Measurements from ENCODE around the gene ISYNA1.

The ISYNA1 gene

DNA sequence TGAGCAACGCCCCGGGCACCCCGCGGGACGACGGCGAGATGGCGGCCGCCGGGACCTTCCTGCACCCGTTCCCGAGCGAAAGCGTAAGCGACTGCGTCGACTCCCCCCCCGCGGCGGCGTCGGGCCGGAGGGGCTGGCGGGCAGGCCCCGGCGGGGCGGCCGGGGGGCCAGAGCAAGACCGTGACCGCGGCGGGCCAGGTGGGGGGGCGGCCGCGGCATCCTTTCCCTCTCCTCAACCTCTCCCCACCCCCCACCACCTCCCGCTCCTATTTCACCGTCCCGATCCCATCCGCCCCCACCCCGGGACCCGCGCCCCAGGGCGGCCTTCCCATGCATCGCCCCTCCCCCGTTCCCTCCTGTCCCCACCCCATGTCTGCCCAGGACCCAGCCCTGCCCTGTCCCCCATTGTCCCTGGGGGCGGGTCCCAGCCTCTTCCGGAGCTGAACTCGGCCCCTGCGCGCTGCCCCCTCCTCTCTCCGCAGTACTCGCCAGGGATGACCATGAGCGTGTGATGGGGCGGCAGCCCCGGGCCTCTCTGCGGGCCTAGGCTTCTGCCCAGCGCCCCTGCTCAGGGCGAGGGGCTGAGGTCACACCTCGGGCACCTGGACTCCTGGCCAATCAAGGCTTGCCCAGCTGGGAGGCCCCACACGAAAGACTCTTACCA lies 4.1 kb downstream of the ISYNA1 start:
- no peak for DNase-seq (ENCODE audit: extremely low spot score)
- TF ChIP-seq SUZ12 (IDR thresholded peaks at IDR 0.05): no peak
- no peak for TF ChIP-seq LEF1 (IDR thresholded peaks at IDR 0.05; ENCODE audit: borderline replicate concordance)
- TF ChIP-seq HDGF (IDR thresholded peaks at IDR 0.05; ENCODE audit: borderline replicate concordance): no peak
- no peak for TF ChIP-seq NFRKB (IDR thresholded peaks at IDR 0.05)
- TF ChIP-seq ZNF384 (IDR thresholded peaks at IDR 0.05): no peak
- no peak for TF ChIP-seq FOXA1 (IDR thresholded peaks at IDR 0.05)
- no peak for TF ChIP-seq ARNT (IDR thresholded peaks at IDR 0.05)
- no peak for TF ChIP-seq SP1 (IDR thresholded peaks at IDR 0.05)
- no peak for TF ChIP-seq PKNOX1 (IDR thresholded peaks at IDR 0.05)
- no peak for TF ChIP-seq FOXM1 (IDR thresholded peaks at IDR 0.05; ENCODE audit: borderline replicate concordance)
- TF ChIP-seq BHLHE40 (IDR thresholded peaks at IDR 0.05; ENCODE audit: borderline replicate concordance): no peak
- TF ChIP-seq ELF4 (IDR thresholded peaks at IDR 0.05): no peak
- ChIA-PET POLR2A (interaction anchor here (1.2 to 2.0 kb wide), 2 partner anchors 13 to 15 kb away, joined by 5 to 7 read pairs; partner anchors contain the start of gene SSBP4), CTCF (no interaction called here)

DNA sequence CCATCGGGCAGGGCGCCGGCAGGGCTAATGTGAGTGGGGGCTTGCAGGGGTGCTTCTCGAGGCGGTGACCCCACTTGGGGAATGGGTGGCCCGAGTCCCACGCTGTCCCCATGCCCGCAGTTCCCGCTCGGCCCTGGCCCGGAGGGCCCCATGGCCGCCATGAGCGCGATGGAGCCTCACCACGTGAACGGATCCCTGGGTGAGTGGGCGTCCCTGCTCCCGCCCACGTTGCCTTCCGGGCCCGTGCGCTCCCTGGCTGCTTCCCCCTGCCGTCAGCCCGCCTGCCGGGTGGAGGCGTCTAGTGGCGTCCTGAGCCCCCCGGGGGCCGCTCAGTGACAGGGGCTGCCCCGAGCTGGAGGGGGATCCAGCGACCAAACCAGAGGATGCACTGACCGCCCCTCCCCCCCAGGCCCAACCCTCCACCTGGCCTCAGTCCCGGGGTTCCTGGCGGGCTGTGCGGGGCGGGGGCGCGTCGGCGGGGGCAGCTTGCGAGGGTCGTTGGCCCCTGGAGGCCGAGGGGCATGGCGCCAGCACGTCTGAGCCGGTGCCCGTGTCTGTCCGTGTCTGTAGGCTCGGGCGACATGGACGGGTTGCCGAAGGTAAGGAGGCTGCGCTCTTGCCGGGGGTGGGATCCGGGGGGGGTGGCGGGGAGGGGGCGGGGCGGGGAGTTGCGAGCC lies 4.8 kb downstream of the ISYNA1 start:
- CTCF ChIA-PET: no interaction called here
- no peak for DNase-seq (ENCODE audit: extremely low spot score)

GRCh38 chr19:18432275-18433014 lies 5.5 kb downstream of the ISYNA1 start:
- TF ChIP-seq FOXA1 (IDR thresholded peaks at IDR 0.05): no peak
- no peak for TF ChIP-seq FOXM1 (IDR thresholded peaks at IDR 0.05; ENCODE audit: borderline replicate concordance)
- no peak for TF ChIP-seq BHLHE40 (IDR thresholded peaks at IDR 0.05; ENCODE audit: borderline replicate concordance)
- TF ChIP-seq SUZ12 (IDR thresholded peaks at IDR 0.05): no peak
- no peak for DNase-seq (ENCODE audit: extremely low spot score)
- ChIA-PET CTCF (no interaction called here), POLR2A (no interaction called here)

More for the DNA sequence above, 4.8 kb downstream of the ISYNA1 start:
- POLR2A ChIA-PET: interaction anchor here (1.2 kb wide), 1 partner anchor 12 kb away, joined by 5 read pairs; no protein-coding TSS in a partner anchor
- TF ChIP-seq HDGF (IDR thresholded peaks at IDR 0.05; ENCODE audit: borderline replicate concordance) (no peak), SP1 (IDR thresholded peaks at IDR 0.05) (no peak), FOXA1 (IDR thresholded peaks at IDR 0.05) (no peak), FOXM1 (IDR thresholded peaks at IDR 0.05; ENCODE audit: borderline replicate concordance) (no peak), ZNF384 (IDR thresholded peaks at IDR 0.05) (no peak), TARDBP (IDR thresholded peaks at IDR 0.05) (no peak), NFRKB (IDR thresholded peaks at IDR 0.05) (no peak), FOXK2 (IDR thresholded peaks at IDR 0.05) (no peak), ELF4 (IDR thresholded peaks at IDR 0.05) (no peak), CTBP1 (IDR thresholded peaks at IDR 0.05; ENCODE audit: borderline replicate concordance) (no peak), SUZ12 (IDR thresholded peaks at IDR 0.05) (no peak)

- no peak for DNase-seq (ENCODE audit: extremely low spot score)
- ChIA-PET CTCF (no interaction called here), POLR2A (interaction anchor here (0.6 kb wide), 1 partner anchor 9 kb away, joined by 3 read pairs; no protein-coding TSS in a partner anchor)
- no peak for TF ChIP-seq SP1 (IDR thresholded peaks at IDR 0.05)
- no peak for TF ChIP-seq PKNOX1 (IDR thresholded peaks at IDR 0.05)
Measured at GRCh38 chr19:18431351-18432197, 6.4 kb downstream of the ISYNA1 start.

DNA sequence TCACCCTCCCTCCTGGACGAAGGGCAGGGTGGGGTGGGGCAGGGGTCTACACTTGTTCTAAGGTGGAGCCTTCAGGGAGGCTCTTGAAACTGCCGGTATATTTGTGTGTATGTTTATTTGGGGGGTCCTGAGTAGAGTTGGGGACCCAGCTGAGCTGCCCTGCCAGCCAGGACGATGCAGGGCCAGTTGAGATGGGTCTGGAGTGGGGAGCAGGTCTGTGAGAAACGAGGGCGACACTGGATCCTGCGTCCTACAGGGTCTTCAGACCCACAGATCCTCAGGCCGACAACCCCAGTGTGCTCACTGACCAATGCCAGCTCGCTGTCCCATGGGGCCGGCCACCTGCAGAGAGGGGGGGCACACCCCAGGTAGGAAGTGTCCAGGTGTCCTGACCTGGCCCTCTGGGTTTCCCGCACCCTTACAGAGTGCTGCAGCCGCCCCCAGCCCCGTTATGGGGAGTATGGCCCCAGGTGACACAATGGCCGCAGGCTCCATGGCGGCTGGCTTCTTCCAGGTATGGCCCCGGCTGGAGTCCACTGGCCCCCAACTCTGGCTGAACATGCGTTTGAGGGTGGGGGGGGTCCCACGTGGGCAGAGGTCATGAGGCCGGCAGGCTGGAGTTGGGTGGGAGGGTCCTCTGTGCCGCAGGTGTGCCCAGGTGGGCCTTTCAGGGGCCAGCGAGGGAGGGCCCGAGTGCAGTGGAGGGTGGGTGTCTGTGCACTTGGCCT lies 7.4 kb downstream of the ISYNA1 start:
- POLR2A ChIA-PET: no interaction called here
- no peak for DNase-seq (ENCODE audit: extremely low spot score)
- CTCF ChIA-PET: no interaction called here
- TF ChIP-seq SP1 (IDR thresholded peaks at IDR 0.05) (no peak), FOXK2 (IDR thresholded peaks at IDR 0.05) (no peak), L3MBTL2 (conservative IDR thresholded peaks at IDR 0.05) (no peak), NFRKB (IDR thresholded peaks at IDR 0.05) (no peak), ARNT (IDR thresholded peaks at IDR 0.05) (no peak), FOXM1 (IDR thresholded peaks at IDR 0.05; ENCODE audit: borderline replicate concordance) (no peak), FOXA1 (IDR thresholded peaks at IDR 0.05) (no peak), HDGF (IDR thresholded peaks at IDR 0.05; ENCODE audit: borderline replicate concordance) (no peak), ELF4 (IDR thresholded peaks at IDR 0.05) (no peak), PKNOX1 (IDR thresholded peaks at IDR 0.05) (no peak), SUZ12 (IDR thresholded peaks at IDR 0.05) (no peak), LEF1 (IDR thresholded peaks at IDR 0.05; ENCODE audit: borderline replicate concordance) (no peak), BHLHE40 (IDR thresholded peaks at IDR 0.05; ENCODE audit: borderline replicate concordance) (no peak), ZNF384 (IDR thresholded peaks at IDR 0.05) (no peak), CTBP1 (IDR thresholded peaks at IDR 0.05; ENCODE audit: borderline replicate concordance) (no peak), TARDBP (IDR thresholded peaks at IDR 0.05) (no peak)
